ENCODE data around the gene NAALADL2.

GRCh38 chr3:175326041-175326440 is 466.9 kb downstream of the NAALADL2 start:
- no peak for TF ChIP-seq EZH2 (IDR thresholded peaks at IDR 0.05; ENCODE audit: low read depth)
- TF ChIP-seq CTCF (conservative IDR thresholded peaks at IDR 0.05) = no peak
